Measurements from ENCODE around the gene B4GALT2.

DNA sequence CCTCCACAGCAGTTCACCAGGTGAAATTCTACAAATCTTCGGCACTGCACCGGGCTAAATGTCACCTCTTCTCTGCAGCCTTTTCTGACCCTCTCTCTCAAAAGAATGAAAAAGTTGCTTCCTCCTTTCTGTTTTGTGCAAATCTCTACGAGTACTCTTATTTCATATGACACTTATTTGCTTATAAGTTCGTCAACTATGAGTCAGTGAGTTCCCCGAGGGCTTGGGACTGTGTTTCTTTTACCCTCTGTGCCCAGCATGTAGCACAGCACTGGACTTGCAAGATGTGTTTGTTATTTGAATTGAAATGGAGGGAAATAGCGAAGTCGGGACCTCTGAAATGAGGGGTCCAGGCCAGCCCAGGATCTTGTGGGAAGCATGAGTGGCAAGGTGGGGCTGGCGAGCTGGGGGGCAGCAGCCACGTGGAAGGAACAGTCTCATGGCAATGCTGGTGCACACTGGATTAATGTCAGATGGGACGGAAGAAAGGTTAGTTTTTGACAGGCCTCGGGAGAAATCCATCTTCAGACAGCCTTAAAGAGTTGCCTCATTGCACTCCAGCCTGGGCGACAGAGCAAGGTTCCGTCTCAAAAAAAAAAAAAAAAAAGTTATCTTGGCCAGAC, 46.0 kb downstream of the B4GALT2 start:
- TF ChIP-seq, protein P1, sequence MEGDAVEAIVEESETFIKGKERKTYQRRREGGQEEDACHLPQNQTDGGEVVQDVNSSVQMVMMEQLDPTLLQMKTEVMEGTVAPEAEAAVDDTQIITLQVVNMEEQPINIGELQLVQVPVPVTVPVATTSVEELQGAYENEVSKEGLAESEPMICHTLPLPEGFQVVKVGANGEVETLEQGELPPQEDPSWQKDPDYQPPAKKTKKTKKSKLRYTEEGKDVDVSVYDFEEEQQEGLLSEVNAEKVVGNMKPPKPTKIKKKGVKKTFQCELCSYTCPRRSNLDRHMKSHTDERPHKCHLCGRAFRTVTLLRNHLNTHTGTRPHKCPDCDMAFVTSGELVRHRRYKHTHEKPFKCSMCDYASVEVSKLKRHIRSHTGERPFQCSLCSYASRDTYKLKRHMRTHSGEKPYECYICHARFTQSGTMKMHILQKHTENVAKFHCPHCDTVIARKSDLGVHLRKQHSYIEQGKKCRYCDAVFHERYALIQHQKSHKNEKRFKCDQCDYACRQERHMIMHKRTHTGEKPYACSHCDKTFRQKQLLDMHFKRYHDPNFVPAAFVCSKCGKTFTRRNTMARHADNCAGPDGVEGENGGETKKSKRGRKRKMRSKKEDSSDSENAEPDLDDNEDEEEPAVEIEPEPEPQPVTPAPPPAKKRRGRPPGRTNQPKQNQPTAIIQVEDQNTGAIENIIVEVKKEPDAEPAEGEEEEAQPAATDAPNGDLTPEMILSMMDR (conservative IDR thresholded peaks at IDR 0.05; ENCODE audit: low read depth, low read length): no peak
- TF ChIP-seq CEBPB (IDR thresholded peaks at IDR 0.05; ENCODE audit: low read depth, low read length) (no peak), BHLHE40 (IDR thresholded peaks at IDR 0.05; ENCODE audit: low read depth, low read length) (no peak), MXI1 (IDR thresholded peaks at IDR 0.05; ENCODE audit: borderline replicate concordance, low read depth, low read length) (no peak), POLR2A (IDR thresholded peaks at IDR 0.05; ENCODE audit: low read depth, low read length) (no peak), RCOR1 (IDR thresholded peaks at IDR 0.05; ENCODE audit: insufficient replicate concordance, low read length) (no peak), RFX5 (IDR thresholded peaks at IDR 0.05; ENCODE audit: low read depth, low read length) (no peak), NFE2L2 (IDR thresholded peaks at IDR 0.05; ENCODE audit: low read depth, low read length) (no peak)
- TF ChIP-seq, protein P2, sequence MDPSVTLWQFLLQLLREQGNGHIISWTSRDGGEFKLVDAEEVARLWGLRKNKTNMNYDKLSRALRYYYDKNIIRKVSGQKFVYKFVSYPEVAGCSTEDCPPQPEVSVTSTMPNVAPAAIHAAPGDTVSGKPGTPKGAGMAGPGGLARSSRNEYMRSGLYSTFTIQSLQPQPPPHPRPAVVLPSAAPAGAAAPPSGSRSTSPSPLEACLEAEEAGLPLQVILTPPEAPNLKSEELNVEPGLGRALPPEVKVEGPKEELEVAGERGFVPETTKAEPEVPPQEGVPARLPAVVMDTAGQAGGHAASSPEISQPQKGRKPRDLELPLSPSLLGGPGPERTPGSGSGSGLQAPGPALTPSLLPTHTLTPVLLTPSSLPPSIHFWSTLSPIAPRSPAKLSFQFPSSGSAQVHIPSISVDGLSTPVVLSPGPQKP (IDR thresholded peaks at IDR 0.05; ENCODE audit: borderline replicate concordance, low read depth, low read length): no peak
- TF ChIP-seq, protein P3, sequence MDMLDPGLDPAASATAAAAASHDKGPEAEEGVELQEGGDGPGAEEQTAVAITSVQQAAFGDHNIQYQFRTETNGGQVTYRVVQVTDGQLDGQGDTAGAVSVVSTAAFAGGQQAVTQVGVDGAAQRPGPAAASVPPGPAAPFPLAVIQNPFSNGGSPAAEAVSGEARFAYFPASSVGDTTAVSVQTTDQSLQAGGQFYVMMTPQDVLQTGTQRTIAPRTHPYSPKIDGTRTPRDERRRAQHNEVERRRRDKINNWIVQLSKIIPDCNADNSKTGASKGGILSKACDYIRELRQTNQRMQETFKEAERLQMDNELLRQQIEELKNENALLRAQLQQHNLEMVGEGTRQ (IDR thresholded peaks at IDR 0.05; ENCODE audit: low read depth, low read length): no peak

Measured in IMR-90 (cell line).